ENCODE measurements around the gene HNRNPAB. TPM values are rescaled to one million over a fixed set of nuclear protein-coding genes. Genes with fewer than 3 reads are reported as not detected.

The HNRNPAB gene
- total RNA-seq, 4 donors from 2014 or later = 84.2 to 117 (median 106) TPM

DNA sequence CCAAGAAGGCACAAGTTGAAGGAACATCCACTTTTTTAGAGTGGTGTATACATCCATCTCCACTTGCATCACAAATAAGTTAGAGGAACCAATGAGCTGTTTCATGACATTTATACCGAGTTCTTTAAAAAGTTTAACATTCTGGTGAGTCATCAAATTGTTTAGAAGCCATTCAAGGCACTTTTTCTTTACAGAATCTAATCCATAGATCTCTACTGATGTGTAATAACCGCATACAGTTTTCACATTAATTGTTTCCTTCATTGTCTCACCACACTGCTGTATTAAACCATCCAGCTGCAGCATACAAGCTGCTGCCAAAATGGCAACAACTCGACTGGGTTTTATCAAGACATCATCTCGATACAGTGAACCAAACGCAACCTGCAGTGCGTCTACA, 17.9 kb upstream of the HNRNPAB start:
- in situ Hi-C loops (cut with MboI; ENCODE audit: low sequenced_read_pairs in 4 of 4) = no loop called here
- Histone ChIP-seq H3K4me3 (no peak overlapping the region), H3K4me1 (no peaks in the 10 kb centered on the region), H3K36me3 (no peaks in the 10 kb centered on the region), H3K27ac (no peak overlapping the region), H3K9me3 (no peaks in the 10 kb centered on the region), H3K27me3 (no peaks in the 10 kb centered on the region)
- no peak for ATAC-seq
- intact Hi-C loops (cut with DNase I; ENCODE audit: low total_unique reads) = no loop called here
- no peak for TF ChIP-seq POLR2A (IDR thresholded peaks at IDR 0.05)
- TF ChIP-seq, protein P1, sequence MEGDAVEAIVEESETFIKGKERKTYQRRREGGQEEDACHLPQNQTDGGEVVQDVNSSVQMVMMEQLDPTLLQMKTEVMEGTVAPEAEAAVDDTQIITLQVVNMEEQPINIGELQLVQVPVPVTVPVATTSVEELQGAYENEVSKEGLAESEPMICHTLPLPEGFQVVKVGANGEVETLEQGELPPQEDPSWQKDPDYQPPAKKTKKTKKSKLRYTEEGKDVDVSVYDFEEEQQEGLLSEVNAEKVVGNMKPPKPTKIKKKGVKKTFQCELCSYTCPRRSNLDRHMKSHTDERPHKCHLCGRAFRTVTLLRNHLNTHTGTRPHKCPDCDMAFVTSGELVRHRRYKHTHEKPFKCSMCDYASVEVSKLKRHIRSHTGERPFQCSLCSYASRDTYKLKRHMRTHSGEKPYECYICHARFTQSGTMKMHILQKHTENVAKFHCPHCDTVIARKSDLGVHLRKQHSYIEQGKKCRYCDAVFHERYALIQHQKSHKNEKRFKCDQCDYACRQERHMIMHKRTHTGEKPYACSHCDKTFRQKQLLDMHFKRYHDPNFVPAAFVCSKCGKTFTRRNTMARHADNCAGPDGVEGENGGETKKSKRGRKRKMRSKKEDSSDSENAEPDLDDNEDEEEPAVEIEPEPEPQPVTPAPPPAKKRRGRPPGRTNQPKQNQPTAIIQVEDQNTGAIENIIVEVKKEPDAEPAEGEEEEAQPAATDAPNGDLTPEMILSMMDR (IDR thresholded peaks at IDR 0.05 in 4 of 5, conservative IDR thresholded peaks at IDR 0.05 in 1 of 5) = no peak
- DNase-seq = no peak

DNA sequence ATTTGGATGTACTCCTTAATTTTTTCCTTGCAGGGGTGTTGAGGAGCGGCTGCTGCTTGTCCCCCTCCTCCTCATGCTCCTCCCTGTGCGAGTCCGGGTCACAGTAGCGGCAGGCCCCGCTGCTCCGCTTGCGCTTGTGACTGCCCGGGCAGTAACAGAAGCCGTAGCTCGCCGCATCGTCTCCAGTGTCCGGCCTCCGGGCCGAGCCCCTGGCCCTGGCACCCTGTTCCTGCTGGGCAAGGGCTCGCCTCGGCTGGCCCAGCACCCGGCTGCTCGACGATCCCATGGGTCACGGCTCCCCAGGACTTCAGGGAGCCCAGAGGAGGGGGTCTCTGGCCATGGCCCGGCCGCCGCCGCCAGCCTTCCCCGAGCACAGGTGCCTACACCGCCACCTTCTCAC, 17.3 kb upstream of the HNRNPAB start, which contains the start of gene GMCL2:
TSS of gene GMCL2 (minus strand) at position 358 of the 400 bp plus-strand sequence. CDS start at position 286, 72 bp downstream.
- H3K27me3 ChIP-seq = no peaks in the 10 kb centered on the region
- no peaks in the 10 kb centered on the region for H3K36me3 ChIP-seq
- no peaks in the 10 kb centered on the region for H3K4me1 ChIP-seq
- no peaks in the 10 kb centered on the region for H3K9me3 ChIP-seq
- no peak within 1 kb of the TSS for H3K27ac ChIP-seq
- no peak within 1 kb of the TSS for H3K4me3 ChIP-seq
- no peak for DNase-seq
- intact Hi-C loops (cut with DNase I; ENCODE audit: low total_unique reads) (no loop called here), in situ Hi-C loops (cut with MboI; ENCODE audit: low sequenced_read_pairs in 4 of 4) (no loop called here)
- no peak for ATAC-seq
- TF ChIP-seq POLR2A (IDR thresholded peaks at IDR 0.05) = no peak

GRCh38 chr5:178189433-178189832, 14.9 kb upstream of the HNRNPAB start:
- Histone ChIP-seq H3K27me3 (no peaks in the 10 kb centered on the region), H3K9me3 (no peaks in the 10 kb centered on the region), H3K36me3 (no peaks in the 10 kb centered on the region), H3K4me1 (no peaks in the 10 kb centered on the region), H3K27ac (no peak overlapping the region), H3K4me3 (no peak overlapping the region)
- intact Hi-C loops (cut with DNase I; ENCODE audit: low total_unique reads) (no loop called here), in situ Hi-C loops (cut with MboI; ENCODE audit: low sequenced_read_pairs in 4 of 4) (no loop called here)
- no peak for TF ChIP-seq POLR2A (IDR thresholded peaks at IDR 0.05)
- TF ChIP-seq, protein P1 (IDR thresholded peaks at IDR 0.05 in 4 of 5, conservative IDR thresholded peaks at IDR 0.05 in 1 of 5) = no peak
- no peak for ATAC-seq
- DNase-seq = no peak

GRCh38 chr5:178191661-178192060, 12.7 kb upstream of the HNRNPAB start:
- intact Hi-C loops (cut with DNase I; ENCODE audit: low total_unique reads) = no loop called here
- in situ Hi-C loops (cut with MboI; ENCODE audit: low sequenced_read_pairs in 4 of 4) = no loop called here
- ATAC-seq (no peak), DNase-seq (no peak)
- no peaks in the 10 kb centered on the region for H3K36me3 ChIP-seq
- no peaks in the 10 kb centered on the region for H3K27me3 ChIP-seq
- no peak overlapping the region for H3K4me3 ChIP-seq
- H3K4me1 ChIP-seq = no peaks in the 10 kb centered on the region
- no peak for TF ChIP-seq POLR2A (IDR thresholded peaks at IDR 0.05)
- TF ChIP-seq, protein P1 (IDR thresholded peaks at IDR 0.05 in 4 of 5, conservative IDR thresholded peaks at IDR 0.05 in 1 of 5) = no peak
- no peak overlapping the region for H3K27ac ChIP-seq
- H3K9me3 ChIP-seq = no peaks in the 10 kb centered on the region

DNA sequence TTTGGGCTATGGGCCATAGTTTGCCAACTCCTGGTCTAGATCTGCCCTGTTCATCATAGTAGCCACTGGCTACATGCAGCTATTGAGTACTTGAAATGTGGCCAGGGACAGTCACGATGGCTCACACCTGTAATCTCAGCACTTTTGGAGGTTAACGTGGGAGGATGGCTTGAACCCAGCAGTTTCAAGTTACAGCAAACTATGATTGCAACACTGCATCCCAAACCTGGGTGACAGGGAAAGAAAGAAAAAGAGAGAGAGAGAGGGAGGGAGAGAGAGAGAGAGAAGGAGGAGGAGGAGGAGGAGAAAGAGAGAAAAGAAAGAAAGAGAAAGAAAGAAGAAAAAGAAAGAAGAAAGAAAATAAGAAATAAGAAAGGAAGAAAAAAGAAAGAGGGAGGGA, 12.1 kb upstream of the HNRNPAB start:
- no peaks in the 10 kb centered on the region for H3K27me3 ChIP-seq
- H3K9me3 ChIP-seq = no peaks in the 10 kb centered on the region
- in situ Hi-C loops (cut with MboI; ENCODE audit: low sequenced_read_pairs in 4 of 4) = no loop called here
- H3K27ac ChIP-seq = no peak overlapping the region
- H3K36me3 ChIP-seq = no peaks in the 10 kb centered on the region
- TF ChIP-seq POLR2A (IDR thresholded peaks at IDR 0.05) = no peak
- TF ChIP-seq, protein P1 (IDR thresholded peaks at IDR 0.05 in 4 of 5, conservative IDR thresholded peaks at IDR 0.05 in 1 of 5) = no peak
- no peak overlapping the region for H3K4me3 ChIP-seq
- ATAC-seq = peak; percentile 64 to 77
- intact Hi-C loops (cut with DNase I; ENCODE audit: low total_unique reads) = no loop called here
- no peak for DNase-seq
- no peaks in the 10 kb centered on the region for H3K4me1 ChIP-seq
